Tibial artery (tissue), 4 donors: ENCODE results near the gene NCAPH2.
A peak's percentile ranks its signal among the peaks of the same experiment; 100 is the strongest.

ENCODE experiments used
- DNase-seq, 2 donors: peaks; one replicate each; pipeline ENCODE4 v3.0.0-alpha.2; 2019
- H3K27ac ChIP-seq, 2 donors: fragments of 200-600 bp; sonication (generic) in 1 of 2; 1 replicate in 1 of 2; 2 replicates in 1 of 2; pipeline ENCODE4 v1.5.1; 2018 to 2019; ENCODE audit warnings: mild to moderate bottlenecking in 1 of 2
- H3K27me3 ChIP-seq, 2 donors: fragments of 200-600 bp; sonication (generic) in 1 of 2; one replicate each; pipeline versions ENCODE4 v1.5.1 to v1.6.0; 2016 to 2019
- H3K36me3 ChIP-seq, 3 donors: fragments of 200-600 bp; sonication (generic) in 2 of 3; one replicate each; pipeline ENCODE4 v1.5.1; 2016 to 2019; ENCODE audit warnings: mild to moderate bottlenecking in 2 of 3
- H3K4me1 ChIP-seq, 4 donors: fragments of 200-600 bp; sonication (generic) in 2 of 4; 1 replicate in 3 of 4; 2 replicates in 1 of 4; pipeline ENCODE4 v1.5.1; 2016 to 2019
- H3K4me3 ChIP-seq, 2 donors: fragments of 200-600 bp; sonication (generic) in 1 of 2; 1 replicate in 1 of 2; 2 replicates in 1 of 2; pipeline ENCODE4 v1.5.1; 2018 to 2019; ENCODE audit warnings: mild to moderate bottlenecking in 2 of 2
- H3K9me3 ChIP-seq, 3 donors: fragments of 200-600 bp; sonication (generic) in 1 of 3; one replicate each; pipeline ENCODE4 v1.5.1; 2016 to 2019
- CTCF ChIP-seq, 2 experiments: fragments of 200-600 bp in 1 of 2; fragments of 450-650 bp in 1 of 2; IDR thresholded peaks; one replicate each; pipeline ENCODE4 v1.5.1; 2017 to 2019; ENCODE audit warnings: antibody characterized with exemption in 2 of 2, mild to moderate bottlenecking in 1 of 2, moderate library complexity in 1 of 2
- intact Hi-C: fragments of 100-400 bp; cut with DNase I; formaldehyde crosslinking; loops from one replicate; pipeline ENCODE4 v1.15.0; 2023; ENCODE audit warnings: low total_unique reads

Gene NCAPH2

DNA sequence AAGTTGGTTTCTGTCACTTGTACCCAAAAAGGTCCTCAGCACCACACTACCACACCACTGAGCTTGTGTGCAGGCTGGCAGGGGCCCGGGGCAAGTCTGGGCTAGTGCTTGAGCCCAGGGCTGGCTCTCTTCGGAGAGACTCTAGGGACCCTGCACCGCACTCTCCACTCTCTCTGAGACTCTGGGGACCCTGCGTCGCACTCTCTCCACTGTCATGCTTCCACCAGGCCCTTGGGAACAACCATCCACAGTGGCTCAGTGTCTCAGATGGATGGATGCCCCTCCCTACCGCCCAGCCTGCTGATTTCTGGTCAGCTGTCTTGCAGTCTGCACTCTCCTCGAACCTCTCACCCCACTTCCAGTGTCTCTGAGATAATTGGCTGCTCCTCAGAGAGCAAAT lies 31.2 kb upstream of the NCAPH2 start:
- H3K4me1 ChIP-seq, result peaks cover 5 to 42% (median 32%) of the 10 kb centered on the region in 4 donors
- no peak overlapping the region for H3K4me3 ChIP-seq
- intact Hi-C loops, result no loop called here
- DNase-seq, result no peak
- TF ChIP-seq CTCF (IDR thresholded peaks at IDR 0.05), result no peak
- no peak overlapping the region for H3K27ac ChIP-seq
- H3K27me3 ChIP-seq, result peaks cover 7 to 31% of the 10 kb centered on the region in 2 donors
- no peaks in the 10 kb centered on the region for H3K9me3 ChIP-seq
- no peaks in the 10 kb centered on the region for H3K36me3 ChIP-seq

DNA sequence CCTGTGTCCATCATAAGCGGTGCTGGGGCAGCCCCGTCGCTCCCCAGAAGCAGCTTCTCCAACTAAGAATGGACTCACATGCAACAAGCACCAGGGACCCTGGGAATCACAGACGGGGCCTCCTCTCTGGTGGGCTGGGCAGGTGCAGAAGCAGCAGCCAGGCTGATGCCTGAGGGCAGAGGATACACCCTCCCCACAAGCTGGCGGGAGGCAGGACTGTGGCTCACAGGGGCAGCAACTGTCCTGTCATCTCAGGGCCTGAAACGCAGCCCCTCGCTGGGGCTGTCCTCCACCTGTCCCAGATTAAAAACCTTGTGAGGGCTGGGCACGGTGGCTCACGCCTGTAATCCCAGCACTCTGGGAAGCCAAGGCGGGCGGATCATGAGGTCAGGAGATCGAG lies 30.1 kb upstream of the NCAPH2 start:
- intact Hi-C loops, result no loop called here
- DNase-seq, result no peak
- Histone ChIP-seq H3K36me3 (no peaks in the 10 kb centered on the region), H3K4me1 (peaks cover 0 to 36% (median 21%) of the 10 kb centered on the region in 4 donors), H3K27ac (no peak overlapping the region), H3K9me3 (no peaks in the 10 kb centered on the region), H3K4me3 (no peak overlapping the region), H3K27me3 (peaks cover 15 to 42% of the 10 kb centered on the region in 2 donors)
- no peak for TF ChIP-seq CTCF (IDR thresholded peaks at IDR 0.05)

GRCh38 chr22:50479721-50480120 lies 28.3 kb upstream of the NCAPH2 start:
- H3K27me3 ChIP-seq, result peaks cover 15 to 60% of the 10 kb centered on the region in 2 donors
- intact Hi-C loops, result no loop called here
- H3K9me3 ChIP-seq, result no peaks in the 10 kb centered on the region
- DNase-seq, result no peak
- H3K36me3 ChIP-seq, result no peaks in the 10 kb centered on the region
- no peak overlapping the region for H3K4me3 ChIP-seq
- H3K4me1 ChIP-seq, result peaks cover 0 to 26% (median 10%) of the 10 kb centered on the region in 4 donors
- no peak overlapping the region for H3K27ac ChIP-seq
- no peak for TF ChIP-seq CTCF (IDR thresholded peaks at IDR 0.05)

DNA sequence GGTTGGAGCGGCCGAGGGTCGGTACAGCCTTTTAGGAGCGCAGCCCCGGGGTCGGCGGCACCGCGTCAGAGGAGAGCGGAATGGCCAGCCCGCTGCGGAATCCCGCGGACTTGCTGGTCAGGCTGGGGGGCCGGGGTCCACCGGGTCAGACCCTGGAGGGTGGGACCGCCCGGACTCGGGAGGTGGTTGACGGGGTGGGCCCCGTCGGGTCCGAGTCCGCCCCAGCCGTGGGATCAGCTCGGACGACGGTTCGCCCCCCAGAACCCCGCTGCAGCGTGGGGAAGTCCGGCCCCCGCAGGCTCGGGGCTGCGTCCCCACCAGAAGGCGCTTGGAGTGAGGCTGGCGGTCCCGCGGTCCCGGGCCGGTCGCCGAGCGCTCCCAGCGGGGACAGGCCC lies 27.0 kb upstream of the NCAPH2 start:
- no peaks in the 10 kb centered on the region for H3K9me3 ChIP-seq
- H3K36me3 ChIP-seq, result no peaks in the 10 kb centered on the region
- H3K27me3 ChIP-seq, result peaks cover 15 to 66% of the 10 kb centered on the region in 2 donors
- TF ChIP-seq CTCF (IDR thresholded peaks at IDR 0.05), result no peak
- DNase-seq, result no peak
- intact Hi-C loops, result no loop called here
- H3K4me3 ChIP-seq, result peak overlapping the region; percentile 30 to 44
- H3K27ac ChIP-seq, result no peak overlapping the region
- peaks cover 0 to 16% (median 8%) of the 10 kb centered on the region in 4 donors for H3K4me1 ChIP-seq

DNA sequence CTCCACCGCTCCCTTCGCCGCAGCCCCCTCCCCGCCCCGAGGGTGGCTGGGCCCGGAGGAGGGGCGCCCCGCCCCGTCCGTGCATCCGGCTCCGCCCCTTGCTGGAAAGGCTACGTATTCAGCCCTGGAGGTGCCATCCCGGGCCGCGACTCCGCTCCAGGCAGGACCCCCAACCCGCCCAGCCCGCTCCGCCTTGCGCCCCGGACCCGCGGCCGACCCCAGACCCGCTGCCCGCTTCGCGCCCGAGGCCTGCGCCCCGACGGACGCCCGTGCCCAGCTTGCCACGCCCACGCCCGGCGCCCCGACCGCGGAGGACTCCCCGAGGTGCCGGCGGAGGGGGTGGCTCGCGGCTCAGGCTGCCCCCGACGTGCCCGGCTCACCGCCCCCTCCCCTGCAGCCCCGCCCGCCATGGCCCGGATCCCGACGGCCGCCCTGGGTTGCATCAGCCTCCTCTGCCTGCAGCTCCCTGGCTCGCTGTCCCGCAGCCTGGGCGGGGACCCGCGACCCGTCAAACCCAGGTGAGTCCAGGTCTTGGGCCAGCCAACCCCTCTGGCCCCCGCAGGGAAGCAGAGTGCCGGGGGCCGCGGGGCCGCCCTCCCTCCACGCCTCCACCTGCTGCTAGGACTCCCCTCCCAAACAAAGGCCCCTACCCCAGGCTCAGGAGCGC lies 26.5 kb upstream of the NCAPH2 start, which contains the start of gene ADM2:
ADM2 (plus strand) TSS at position 104 of the 667 bp plus-strand sequence; CDS start at position 409, 305 bp downstream.
- Histone ChIP-seq H3K27ac (no peak within 1 kb of the TSS), H3K36me3 (no peaks in the 10 kb centered on the region), H3K4me1 (peaks cover 0 to 16% (median 8%) of the 10 kb centered on the region in 4 donors), H3K9me3 (no peaks in the 10 kb centered on the region), H3K4me3 (peak within 1 kb of the TSS; percentile 30 to 44), H3K27me3 (peaks cover 15 to 72% of the 10 kb centered on the region in 2 donors)
- intact Hi-C loops, result no loop called here
- no peak for TF ChIP-seq CTCF (IDR thresholded peaks at IDR 0.05)
- no peak for DNase-seq
